Central memory CD8-positive, alpha-beta T cell (primary cell): ENCODE results near the gene NRXN3.

Experiments used
- ATAC-seq: fragments of 150-1000 bp; cut with Tn5 transposase; replicated peaks from 2 replicates; pipeline ENCODE4 v1.10.0; 2022; ENCODE audit warnings: mild to moderate bottlenecking, moderate FRiP score, moderate number of reproducible peaks; ENCODE audit not compliant: poor library complexity, severe bottlenecking; ENCODE audit errors: extremely low read depth
- DNase-seq, 2 donors: peaks; one replicate each; pipeline ENCODE4 v3.0.0; 2021; ENCODE audit warnings: low spot score in 2 of 2
- H3K27ac Mint-ChIP-seq: one replicate; pipeline ENCODE4 v1.8.0; 2022; ENCODE audit warnings: low read depth, mild to moderate bottlenecking, moderate library complexity, mixed read lengths
- H3K27me3 Mint-ChIP-seq: one replicate; pipeline ENCODE4 v1.8.0; 2022; ENCODE audit warnings: mixed read lengths
- H3K36me3 Mint-ChIP-seq: one replicate; pipeline ENCODE4 v1.8.0; 2022; ENCODE audit warnings: mild to moderate bottlenecking, moderate library complexity, mixed read lengths; ENCODE audit not compliant: insufficient read depth
- H3K4me1 Mint-ChIP-seq: one replicate; pipeline ENCODE4 v1.8.0; 2022; ENCODE audit warnings: mixed read lengths
- H3K4me3 Mint-ChIP-seq: one replicate; pipeline ENCODE4 v1.8.0; 2022; ENCODE audit warnings: mild to moderate bottlenecking, moderate library complexity, mixed read lengths
- H3K9me3 Mint-ChIP-seq: one replicate; pipeline ENCODE4 v1.8.0; 2022; ENCODE audit warnings: mixed read lengths

The NRXN3 gene

GRCh38 chr14:79645753-79646362 is 1475.7 kb downstream of the NRXN3 start:
- H3K36me3 Mint-ChIP-seq: no peaks in the 10 kb centered on the region
- no peak for ATAC-seq
- no peak overlapping the region for H3K4me3 Mint-ChIP-seq
- no peaks in the 10 kb centered on the region for H3K4me1 Mint-ChIP-seq
- no peaks in the 10 kb centered on the region for H3K27me3 Mint-ChIP-seq
- no peak overlapping the region for H3K27ac Mint-ChIP-seq
- H3K9me3 Mint-ChIP-seq: peaks cover 39% of the 10 kb centered on the region
- DNase-seq: no peak

GRCh38 chr14:79649856-79650255 is 1479.7 kb downstream of the NRXN3 start:
- Mint-ChIP-seq H3K36me3 (no peaks in the 10 kb centered on the region), H3K4me1 (no peaks in the 10 kb centered on the region), H3K4me3 (no peak overlapping the region), H3K27ac (no peak overlapping the region), H3K9me3 (peaks cover 30% of the 10 kb centered on the region), H3K27me3 (no peaks in the 10 kb centered on the region)
- ATAC-seq (no peak), DNase-seq (no peak)

DNA sequence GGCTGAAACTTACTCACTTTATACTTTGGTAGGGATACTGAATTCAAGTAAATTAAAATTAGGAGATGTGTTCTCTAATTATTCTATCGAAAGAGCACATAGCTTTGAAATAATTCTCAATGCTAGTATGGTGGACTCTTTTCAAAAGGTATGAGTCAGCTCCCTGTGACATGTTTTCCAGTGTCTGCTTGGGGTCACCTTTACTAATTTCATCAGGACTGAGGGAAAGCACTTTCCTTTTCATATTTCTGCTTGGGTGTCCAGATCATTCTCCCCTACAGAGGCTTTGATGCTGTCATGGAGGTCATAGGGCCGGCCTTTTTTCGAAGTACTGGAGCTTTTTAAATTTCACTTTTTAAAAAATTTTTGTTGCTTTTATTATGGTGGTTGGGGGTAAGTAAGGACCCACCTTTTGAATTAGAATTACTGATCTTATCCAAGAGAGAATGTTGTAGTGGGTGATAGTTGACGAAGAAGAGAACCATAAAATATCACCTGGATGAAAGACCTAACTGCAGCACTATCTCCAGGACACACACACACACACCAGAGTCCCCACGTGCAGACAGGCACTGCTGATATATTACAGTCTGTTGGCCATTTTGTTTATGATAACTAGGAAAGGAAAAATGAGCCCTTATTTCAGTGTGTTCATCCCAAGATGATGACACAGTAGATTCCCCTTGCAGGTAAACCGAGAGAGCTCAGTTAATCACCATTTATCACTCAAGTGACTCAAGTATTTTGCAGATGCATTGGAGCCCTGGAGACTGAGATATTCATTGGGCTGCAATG is 1482.5 kb downstream of the NRXN3 start:
- Mint-ChIP-seq H3K4me3 (no peak overlapping the region), H3K36me3 (no peaks in the 10 kb centered on the region), H3K4me1 (no peaks in the 10 kb centered on the region), H3K9me3 (peaks cover 24% of the 10 kb centered on the region), H3K27me3 (no peaks in the 10 kb centered on the region), H3K27ac (no peak overlapping the region)
- ATAC-seq (no peak), DNase-seq (no peak)

DNA sequence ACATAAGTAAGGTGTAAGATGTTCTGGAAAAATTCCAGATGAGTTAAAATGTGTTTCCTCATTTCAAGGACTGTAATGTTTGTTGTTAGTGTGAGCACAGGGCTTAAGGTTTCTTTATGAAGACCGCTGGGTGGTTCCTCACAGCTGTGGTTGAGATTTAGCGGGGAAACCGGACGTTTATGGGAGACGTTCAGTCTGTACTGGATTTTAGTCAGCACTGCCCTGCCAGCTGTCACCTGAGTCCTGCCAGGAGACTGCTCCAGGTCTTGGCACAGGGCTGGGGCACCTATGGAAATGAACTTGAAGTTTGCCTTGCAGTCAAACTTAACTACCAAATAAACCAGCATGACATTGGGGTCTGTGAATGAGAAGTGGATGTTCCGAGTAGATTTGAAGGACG is 1485.9 kb downstream of the NRXN3 start:
- no peak overlapping the region for H3K4me3 Mint-ChIP-seq
- no peak for DNase-seq
- H3K4me1 Mint-ChIP-seq: no peaks in the 10 kb centered on the region
- no peak overlapping the region for H3K27ac Mint-ChIP-seq
- H3K27me3 Mint-ChIP-seq: no peaks in the 10 kb centered on the region
- H3K9me3 Mint-ChIP-seq: peaks cover 9% of the 10 kb centered on the region
- no peaks in the 10 kb centered on the region for H3K36me3 Mint-ChIP-seq
- ATAC-seq: no peak

GRCh38 chr14:79656496-79656895 is 1486.3 kb downstream of the NRXN3 start:
- H3K9me3 Mint-ChIP-seq: peaks cover 9% of the 10 kb centered on the region
- H3K4me1 Mint-ChIP-seq: no peaks in the 10 kb centered on the region
- no peak overlapping the region for H3K4me3 Mint-ChIP-seq
- H3K36me3 Mint-ChIP-seq: no peaks in the 10 kb centered on the region
- ATAC-seq (no peak), DNase-seq (no peak)
- H3K27me3 Mint-ChIP-seq: no peaks in the 10 kb centered on the region
- no peak overlapping the region for H3K27ac Mint-ChIP-seq

- Mint-ChIP-seq H3K27me3 (no peaks in the 10 kb centered on the region), H3K9me3 (peaks cover 6% of the 10 kb centered on the region), H3K4me3 (no peak overlapping the region), H3K4me1 (no peaks in the 10 kb centered on the region), H3K27ac (no peak overlapping the region), H3K36me3 (no peaks in the 10 kb centered on the region)
- DNase-seq (no peak), ATAC-seq (no peak)
These were observed 1488.0 kb downstream of the NRXN3 start for GRCh38 chr14:79658221-79658620.

GRCh38 chr14:79658769-79659168 is 1488.6 kb downstream of the NRXN3 start:
- Mint-ChIP-seq H3K9me3 (peaks cover 8% of the 10 kb centered on the region), H3K4me3 (no peak overlapping the region), H3K27ac (no peak overlapping the region), H3K36me3 (no peaks in the 10 kb centered on the region), H3K27me3 (no peaks in the 10 kb centered on the region), H3K4me1 (no peaks in the 10 kb centered on the region)
- ATAC-seq: no peak
- DNase-seq: no peak

- Mint-ChIP-seq H3K9me3 (peaks cover 13% of the 10 kb centered on the region), H3K27ac (no peak overlapping the region), H3K27me3 (no peaks in the 10 kb centered on the region), H3K36me3 (no peaks in the 10 kb centered on the region), H3K4me3 (no peak overlapping the region), H3K4me1 (no peaks in the 10 kb centered on the region)
- ATAC-seq: no peak
- no peak for DNase-seq
These were observed 1490.1 kb downstream of the NRXN3 start for GRCh38 chr14:79660053-79660939.

DNA sequence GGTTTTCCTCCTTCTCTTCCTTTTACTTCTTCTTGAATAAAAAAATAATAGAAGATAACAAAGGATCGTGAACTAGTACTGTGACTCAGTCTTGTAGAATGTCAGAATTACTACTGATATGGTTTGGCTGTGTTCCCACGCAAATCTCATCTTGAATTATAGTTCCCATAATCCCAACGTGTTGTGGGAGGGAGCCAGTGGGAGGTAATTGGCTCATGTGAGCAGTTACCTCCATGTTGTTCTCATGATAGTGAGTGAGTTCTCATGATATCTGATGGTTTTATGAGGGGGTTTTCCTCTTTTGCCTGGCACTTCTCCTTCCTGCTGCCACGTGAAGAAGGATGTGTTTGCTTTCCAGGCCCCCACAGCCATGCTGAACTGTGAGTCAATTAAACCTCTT is 1491.6 kb downstream of the NRXN3 start:
- DNase-seq (no peak), ATAC-seq (no peak)
- Mint-ChIP-seq H3K9me3 (peaks cover 18% of the 10 kb centered on the region), H3K27me3 (no peaks in the 10 kb centered on the region), H3K27ac (no peak overlapping the region), H3K36me3 (no peaks in the 10 kb centered on the region), H3K4me3 (no peak overlapping the region), H3K4me1 (no peaks in the 10 kb centered on the region)

GRCh38 chr14:79663453-79663852 is 1493.3 kb downstream of the NRXN3 start:
- DNase-seq (no peak), ATAC-seq (no peak)
- H3K27ac Mint-ChIP-seq: no peak overlapping the region
- H3K4me1 Mint-ChIP-seq: no peaks in the 10 kb centered on the region
- no peak overlapping the region for H3K4me3 Mint-ChIP-seq
- peaks cover 18% of the 10 kb centered on the region for H3K9me3 Mint-ChIP-seq
- H3K27me3 Mint-ChIP-seq: no peaks in the 10 kb centered on the region
- no peaks in the 10 kb centered on the region for H3K36me3 Mint-ChIP-seq

GRCh38 chr14:79665556-79665955 is 1495.4 kb downstream of the NRXN3 start:
- Mint-ChIP-seq H3K36me3 (no peaks in the 10 kb centered on the region), H3K4me3 (no peak overlapping the region), H3K27me3 (no peaks in the 10 kb centered on the region), H3K27ac (no peak overlapping the region), H3K9me3 (peaks cover 18% of the 10 kb centered on the region), H3K4me1 (no peaks in the 10 kb centered on the region)
- DNase-seq (no peak), ATAC-seq (no peak)

GRCh38 chr14:79668951-79669350 is 1498.8 kb downstream of the NRXN3 start:
- H3K9me3 Mint-ChIP-seq: peaks cover 8% of the 10 kb centered on the region

More at GRCh38 chr14:79668951-79669350, 1498.8 kb downstream of the NRXN3 start:
- Mint-ChIP-seq H3K4me1 (no peaks in the 10 kb centered on the region), H3K27me3 (no peaks in the 10 kb centered on the region), H3K36me3 (no peaks in the 10 kb centered on the region), H3K27ac (no peak overlapping the region), H3K4me3 (no peak overlapping the region)
- DNase-seq (no peak), ATAC-seq (no peak)
